G401 (cell line): ENCODE data around the gene TMEM235. TPM values are rescaled to one million over a fixed set of nuclear protein-coding genes. Genes with fewer than 3 reads are reported as not detected.
"Not testable (repeated sequence)": the region's sequence is repeated elsewhere in the genome, so short reads cannot be mapped to it uniquely, and the experiment has no call there.

Experiments
- DNase-seq: peaks from one replicate; pipeline ENCODE4 v3.0.0-alpha.2; 2015; ENCODE audit warnings: low spot score
- in situ Hi-C: cut with HindIII; loops from 2 replicates; pipeline ENCODE4 v1.10.0; 2016; ENCODE audit warnings: low sequenced_read_pairs, mixed read lengths
- total RNA-seq: library from RNA; depleted of rRNA; stranded (reverse); fragments of >200 nt; shearing (Covaris generic); gene quantifications from 2 replicates; pipeline ENCODE4 v1.2.3, GENCODE V29; 2014

TMEM235 gene
- total RNA-seq, 1 experiment from 2014 or later, result not detected

DNA sequence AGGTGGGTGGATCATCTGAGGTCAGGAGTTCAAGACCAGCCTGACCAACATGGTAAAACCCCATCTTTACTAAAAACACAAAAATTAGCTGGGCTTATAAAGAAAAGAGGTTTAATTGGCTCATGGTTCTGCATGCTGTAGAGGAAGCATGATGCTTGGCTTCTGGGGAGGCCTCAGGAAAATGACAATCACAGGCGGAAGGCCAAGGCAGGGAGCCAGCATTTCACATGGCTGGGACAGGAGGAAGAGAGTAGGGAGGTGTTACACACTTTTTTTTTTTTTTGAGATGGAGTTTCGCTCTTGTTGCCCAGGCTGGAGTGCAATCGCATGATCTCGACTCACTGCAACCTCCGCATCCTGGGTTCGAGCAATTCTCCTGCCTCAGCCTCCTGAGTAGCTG is 3.6 kb downstream of the TMEM235 start:
- DNase-seq, in situ Hi-C loops: not testable (repeated sequence)

DNA sequence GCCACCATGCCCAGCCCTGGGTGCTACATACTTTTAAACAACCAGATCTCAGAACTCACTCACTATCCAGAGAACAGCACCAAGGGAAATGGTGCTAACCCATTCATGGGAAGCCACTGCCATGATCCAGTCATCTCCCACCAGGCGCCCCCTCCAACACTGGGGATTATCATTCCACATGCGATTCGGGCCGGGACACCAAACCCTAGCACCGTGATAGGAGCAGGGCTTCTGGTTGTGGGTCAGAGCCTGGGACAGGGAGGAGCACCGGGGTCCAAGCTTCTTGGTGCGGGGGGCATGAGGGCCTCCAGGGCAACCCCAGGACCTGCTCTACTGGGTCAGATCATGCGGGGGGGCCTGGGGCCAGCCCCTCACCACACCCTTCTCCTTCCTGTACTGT is 4.5 kb downstream of the TMEM235 start:
- in situ Hi-C loops, result no loop called here
- DNase-seq, result no peak

DNA sequence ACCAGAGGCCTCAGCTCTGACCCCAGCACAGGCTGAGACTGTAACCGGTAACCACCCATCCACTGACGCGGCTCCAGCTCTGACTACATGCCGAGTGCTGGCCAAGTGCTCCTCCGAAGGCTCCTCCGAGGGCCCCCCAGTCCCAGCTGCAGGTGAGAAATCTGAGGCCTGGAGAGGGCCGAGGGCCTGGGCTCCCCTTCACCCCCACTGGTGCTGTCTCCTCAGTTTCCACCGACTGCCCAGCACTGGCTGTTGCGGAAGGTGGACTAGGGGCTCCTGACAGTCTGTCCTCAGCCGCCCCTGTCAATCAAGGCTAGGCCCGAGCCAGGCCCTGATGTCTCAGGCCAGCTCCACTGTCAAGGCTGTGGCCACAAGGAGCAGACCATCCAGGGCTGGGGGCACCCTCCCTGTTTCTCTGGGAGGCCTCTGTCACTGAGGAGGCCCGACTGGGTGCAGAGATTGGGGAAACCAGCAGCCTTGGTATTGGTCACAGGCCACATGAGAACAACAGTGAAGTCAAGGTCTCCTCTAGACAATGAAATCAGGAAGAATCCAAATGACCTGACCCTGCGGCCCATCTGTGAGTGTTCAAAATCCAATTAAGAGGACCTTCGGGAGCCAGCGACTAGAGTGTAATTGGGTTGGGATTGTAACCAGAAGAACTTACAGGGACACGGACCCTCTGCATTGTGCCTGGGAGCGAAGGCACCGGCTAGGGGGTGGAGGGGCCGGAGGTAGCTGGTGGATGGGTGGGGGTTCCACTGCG is 5.1 kb downstream of the TMEM235 start:
- in situ Hi-C loops, result no loop called here
- DNase-seq, result no peak

DNA sequence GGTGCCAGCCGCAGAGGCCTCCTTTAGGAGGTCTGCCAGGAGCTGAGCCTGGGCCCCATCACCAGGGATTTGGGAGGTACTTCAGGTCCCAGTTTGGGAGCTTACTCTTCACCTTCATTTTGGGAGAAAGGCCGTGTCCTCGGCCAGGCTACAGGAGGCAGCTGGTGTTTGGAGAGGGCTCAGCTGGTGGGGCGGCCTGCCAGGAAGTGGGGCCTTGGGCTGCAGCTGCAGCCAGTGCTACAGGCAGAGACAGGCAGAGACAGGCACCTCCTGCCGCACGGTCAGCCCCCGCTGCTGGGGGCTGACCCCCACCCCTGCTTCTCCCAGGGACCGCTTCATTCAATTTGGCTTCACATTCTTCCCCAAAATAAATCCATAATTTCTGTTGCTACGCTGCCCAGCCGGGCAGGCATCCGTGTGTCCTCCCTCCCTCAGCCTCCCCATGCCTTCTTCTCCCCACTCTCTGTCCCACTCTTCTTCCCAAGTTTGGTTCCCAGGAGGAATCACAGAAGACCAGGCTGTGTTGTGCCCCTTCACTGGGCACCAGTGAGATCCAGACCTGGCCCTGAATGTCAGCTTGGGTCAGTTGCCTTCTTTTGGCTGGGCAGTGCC is 6.1 kb downstream of the TMEM235 start:
- DNase-seq, result no peak
- in situ Hi-C loops, result no loop called here

DNA sequence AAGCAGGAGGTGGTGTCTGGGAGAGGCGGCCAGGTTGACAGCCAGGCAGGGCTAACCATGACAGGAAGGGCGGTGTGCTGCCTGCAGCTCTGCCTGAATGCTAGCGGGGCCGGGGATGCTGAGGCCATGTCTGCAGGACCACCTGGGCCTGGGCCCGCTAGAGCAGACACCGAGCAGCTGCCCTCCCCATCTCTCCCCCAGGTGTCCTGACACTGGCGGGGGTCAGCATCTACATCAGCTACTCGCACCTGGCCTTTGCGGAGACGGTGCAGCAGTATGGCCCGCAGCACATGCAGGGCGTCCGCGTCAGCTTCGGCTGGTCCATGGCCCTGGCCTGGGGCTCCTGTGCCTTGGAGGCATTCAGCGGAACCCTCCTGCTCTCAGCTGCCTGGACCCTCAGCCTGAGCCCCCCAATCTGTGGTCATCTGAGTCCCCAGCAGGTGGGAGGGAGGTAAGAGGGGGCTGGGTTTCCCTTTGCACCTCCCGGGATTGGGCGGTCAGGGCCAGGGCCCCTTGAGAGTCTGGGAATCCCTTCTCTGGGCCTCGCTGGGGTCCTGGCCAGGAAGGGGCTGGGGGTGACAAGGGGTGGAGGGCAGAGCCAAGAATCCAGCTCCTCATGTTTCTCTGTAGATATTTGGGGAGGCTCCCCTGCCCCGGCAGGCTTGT is 7.5 kb downstream of the TMEM235 start:
- DNase-seq, result no peak
- in situ Hi-C loops, result no loop called here

- in situ Hi-C loops, result no loop called here
- no peak for DNase-seq
Observed at GRCh38 chr17:78239489-78239931, 8.1 kb downstream of the TMEM235 start.

- in situ Hi-C loops, result no loop called here
- DNase-seq, result no peak
Observed at GRCh38 chr17:78240012-78240655, 8.7 kb downstream of the TMEM235 start.

DNA sequence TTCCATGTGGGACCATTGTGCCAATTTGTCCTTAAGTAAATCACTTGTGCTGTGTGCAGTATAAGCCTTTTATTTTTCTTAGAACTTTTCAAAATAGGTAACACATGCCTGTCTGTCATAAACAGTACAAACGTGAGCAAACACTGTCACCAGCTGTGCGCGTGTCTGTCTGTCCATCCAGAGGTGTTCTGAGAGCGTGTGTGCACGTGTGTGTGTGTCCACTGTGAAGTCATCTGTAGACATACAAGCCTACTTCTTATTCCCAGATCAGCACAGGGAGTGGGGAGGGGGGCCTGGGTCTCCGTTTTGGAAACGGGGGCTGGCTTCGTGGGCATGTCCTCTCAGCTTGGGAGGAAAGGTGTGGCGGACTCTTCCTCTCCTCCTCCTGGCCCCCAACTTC is 9.4 kb downstream of the TMEM235 start:
- no peak for DNase-seq
- in situ Hi-C loops, result no loop called here

- in situ Hi-C loops, result no loop called here
- DNase-seq, result peak; percentile 57
Observed at GRCh38 chr17:78241277-78242023, 10.0 kb downstream of the TMEM235 start.

GRCh38 chr17:78242024-78242742 is 10.8 kb downstream of the TMEM235 start:
- no peak for DNase-seq
- in situ Hi-C loops, result no loop called here

- no peak for DNase-seq
- in situ Hi-C loops, result no loop called here
Observed at GRCh38 chr17:78247304-78247703, 15.9 kb downstream of the TMEM235 start.

- in situ Hi-C loops, result no loop called here
- no peak for DNase-seq
Observed at GRCh38 chr17:78248051-78248914, 16.9 kb downstream of the TMEM235 start.

DNA sequence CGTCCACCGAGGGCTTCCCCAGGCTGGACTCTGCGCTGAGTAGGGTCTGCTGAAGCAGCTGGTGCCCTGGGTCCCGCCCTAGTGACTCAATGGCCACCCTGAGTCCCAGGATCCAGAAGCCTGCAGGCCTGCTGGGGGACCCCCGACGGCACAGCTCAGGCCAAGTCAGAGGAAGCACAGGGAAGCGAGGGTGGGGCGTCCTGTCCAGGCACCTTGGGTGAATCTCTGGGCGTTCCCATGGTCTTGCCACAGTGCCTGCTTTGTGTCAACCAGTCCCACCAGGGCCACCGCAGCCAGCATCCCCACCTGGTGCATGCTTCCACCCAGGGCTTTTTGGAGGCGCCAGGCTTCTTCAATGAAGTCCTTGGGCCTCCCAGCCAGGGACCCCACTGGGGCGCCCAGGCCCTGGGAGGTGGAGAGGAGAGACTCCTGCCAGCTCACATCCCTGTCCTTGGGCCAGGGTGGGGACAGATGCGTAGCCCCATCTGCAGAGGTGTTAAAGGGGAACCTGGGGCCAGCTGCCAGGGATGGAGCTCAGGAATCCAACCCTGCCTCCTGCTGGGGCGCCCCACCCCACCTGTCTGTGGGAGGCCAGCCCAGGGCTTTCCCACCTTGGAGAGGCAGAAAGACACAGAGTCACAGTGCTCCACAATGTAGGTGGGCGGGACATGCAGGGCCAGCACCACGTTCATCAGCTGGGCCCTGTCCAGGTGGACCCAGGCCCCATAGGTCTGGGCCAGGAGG is 17.8 kb downstream of the TMEM235 start:
- in situ Hi-C loops, result no loop called here
- DNase-seq, result no peak

GRCh38 chr17:78249818-78250806 is 18.7 kb downstream of the TMEM235 start:
- in situ Hi-C loops, result loop anchor here (25.0 kb wide), 1 partner anchor 187 kb away; no protein-coding TSS in a partner anchor
- DNase-seq, result no peak

DNA sequence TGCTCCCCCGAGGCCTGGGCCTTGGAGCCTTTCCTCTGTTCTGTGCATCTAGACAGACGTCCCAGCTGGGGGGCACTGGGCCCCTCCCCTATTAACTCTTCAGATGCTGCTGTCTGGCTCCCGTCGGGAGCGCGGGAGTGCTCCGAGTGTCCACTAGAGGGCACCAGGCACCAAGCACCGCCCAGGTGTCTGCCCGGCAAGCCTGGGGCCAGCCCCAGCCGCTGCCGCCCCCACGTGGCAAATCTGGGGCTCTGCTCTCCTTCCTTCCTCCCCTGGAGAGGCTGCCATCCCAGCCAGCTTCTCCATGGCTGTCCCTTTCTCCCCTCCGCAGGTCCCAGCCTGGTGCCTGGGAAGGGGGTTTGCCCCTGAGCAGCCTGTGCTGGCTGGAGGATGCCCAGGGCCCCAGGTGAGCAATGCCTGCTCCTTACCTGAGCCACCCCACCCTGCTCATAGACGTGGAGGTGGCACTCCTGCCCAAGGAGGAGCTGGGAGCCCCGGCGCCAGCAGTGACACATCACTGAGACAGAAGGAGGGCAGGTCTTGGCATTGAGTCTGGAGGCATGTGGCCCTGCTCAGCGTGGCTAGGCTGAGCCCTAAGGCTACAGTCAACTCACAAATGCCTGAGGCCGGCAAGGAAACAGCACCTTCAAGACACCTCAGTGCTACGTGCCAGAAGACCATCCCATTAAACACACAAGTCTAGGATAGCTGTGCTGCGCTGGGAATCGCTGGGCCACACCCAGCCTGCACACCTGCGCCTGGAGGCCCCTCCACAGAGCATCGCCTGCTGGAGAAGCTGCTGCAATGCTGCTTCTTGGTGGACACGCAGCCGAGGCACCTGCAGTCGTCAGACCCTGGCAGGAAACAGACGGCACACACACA is 19.7 kb downstream of the TMEM235 start:
- DNase-seq, result peak; percentile 90
- in situ Hi-C loops, result loop anchor here (25.0 kb wide), 1 partner anchor 186 kb away; no protein-coding TSS in a partner anchor
